GM19438 (cell line): ENCODE results near the gene DHDDS.
"Not testable (repeated sequence)": the region's sequence is repeated elsewhere in the genome, so short reads cannot be mapped to it uniquely, and the experiment has no call there.

ENCODE experiments used
- ATAC-seq: cut with Tn5 transposase; IDR thresholded peaks from one replicate; pipeline ENCODE4 v1.9.1; 2021; ENCODE audit warnings: low read depth; ENCODE audit not compliant: unreplicated experiment

Gene DHDDS

GRCh38 chr1:26431979-26432695 lies at the start of gene DHDDS:
DHDDS (plus strand) TSS chr1:26432321; CDS start chr1:26432946, 625 bp downstream.
- peak; percentile 96 for ATAC-seq

- ATAC-seq: no peak
Measured at GRCh38 chr1:26384076-26384475, 48.0 kb upstream of the DHDDS start.

- ATAC-seq: not testable (repeated sequence)
Measured at GRCh38 chr1:26385063-26385462, 47.1 kb upstream of the DHDDS start.

- no peak for ATAC-seq
Measured at GRCh38 chr1:26387447-26387846, 44.7 kb upstream of the DHDDS start.

GRCh38 chr1:26388791-26389445 lies 43.2 kb upstream of the DHDDS start:
- no peak for ATAC-seq

- no peak for ATAC-seq
Measured at GRCh38 chr1:26389604-26390247, 42.4 kb upstream of the DHDDS start.

- no peak for ATAC-seq
Measured at GRCh38 chr1:26391450-26391849, 40.7 kb upstream of the DHDDS start.

- ATAC-seq: no peak
Measured at GRCh38 chr1:26395754-26396153, 36.4 kb upstream of the DHDDS start.

GRCh38 chr1:26399034-26399433 lies 33.1 kb upstream of the DHDDS start:
- no peak for ATAC-seq

GRCh38 chr1:26401891-26402290 lies 30.2 kb upstream of the DHDDS start:
- ATAC-seq: no peak

- no peak for ATAC-seq
Measured at GRCh38 chr1:26403656-26404055, 28.5 kb upstream of the DHDDS start.

- no peak for ATAC-seq
Measured at GRCh38 chr1:26404641-26405040, 27.5 kb upstream of the DHDDS start.

- no peak for ATAC-seq
Measured at GRCh38 chr1:26405281-26405915, 26.7 kb upstream of the DHDDS start.

- ATAC-seq: no peak
Measured at GRCh38 chr1:26408604-26409003, 23.5 kb upstream of the DHDDS start.

- ATAC-seq: no peak
Measured at GRCh38 chr1:26409191-26409807, 22.8 kb upstream of the DHDDS start.

- ATAC-seq: no peak
Measured at GRCh38 chr1:26410706-26411623, 21.2 kb upstream of the DHDDS start, which contains the start of gene LIN28A. LIN28A (plus strand) TSS chr1:26410817; CDS start chr1:26410892, 75 bp downstream.

- ATAC-seq: no peak
Measured at GRCh38 chr1:26411624-26412074, 20.5 kb upstream of the DHDDS start.

GRCh38 chr1:26412180-26412840 lies 19.8 kb upstream of the DHDDS start:
- no peak for ATAC-seq

- no peak for ATAC-seq
Measured at GRCh38 chr1:26413031-26413430, 19.1 kb upstream of the DHDDS start.
